Mesangial cell (primary cell): ENCODE measurements around the gene NOSIP. TPM values are rescaled to one million over a fixed set of nuclear protein-coding genes. Genes with fewer than 3 reads are reported as not detected.

Experiments used
- total RNA-seq: library from RNA; depleted of rRNA; stranded (reverse); fragments of >200 nt; gene quantifications from 2 replicates; pipeline ENCODE4 v1.2.3, GENCODE V29; 2015

The NOSIP gene
- 135 and 207 TPM in 2 replicates for total RNA-seq

DNA sequence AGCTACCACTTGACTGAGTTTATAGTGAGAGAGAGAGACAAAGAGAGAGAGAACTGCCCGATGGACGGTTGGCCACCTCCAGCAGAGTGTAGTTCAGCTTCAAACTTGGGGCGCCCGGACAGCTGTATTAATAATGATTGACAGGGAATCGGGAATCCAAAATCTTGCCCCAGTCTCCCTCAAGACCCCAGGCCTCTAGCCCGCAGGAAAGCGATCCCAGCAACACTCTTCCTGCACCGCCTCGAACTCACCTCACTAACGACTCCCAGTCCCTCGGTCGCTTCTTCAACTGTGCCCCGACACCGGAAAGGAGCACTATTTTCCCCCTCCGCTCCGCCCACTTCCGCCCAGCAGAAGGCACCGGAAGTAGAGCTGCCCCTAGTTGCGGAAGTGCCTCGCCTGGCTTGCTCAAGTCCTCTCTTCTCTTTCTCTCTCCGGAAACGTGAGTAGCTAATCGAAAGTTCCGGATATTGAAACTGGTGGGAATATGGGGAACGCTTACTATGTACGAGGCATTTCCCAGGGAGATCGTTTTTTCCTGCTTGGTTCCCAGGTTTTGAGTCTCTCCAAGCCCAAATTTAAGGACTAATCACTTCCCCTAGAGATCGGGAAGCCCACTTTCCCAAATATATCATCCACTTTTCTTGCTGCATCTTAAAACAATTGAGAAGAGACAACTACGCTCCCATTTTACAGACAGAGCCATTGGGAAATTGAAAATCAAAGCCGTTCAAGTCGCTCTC lies at the start of gene NOSIP:
Gene NOSIP (minus strand): TSS at position 293 of the 743 bp plus-strand sequence. CDS start 19,865 bp downstream, outside the sequence.

GRCh38 chr19:49590971-49591730 lies 10.8 kb upstream of the NOSIP start, which contains the start of gene PRR12:
Gene PRR12, plus strand, starts transcription at chr19:49591182. Its CDS starts 473 bp downstream, at chr19:49591655.

GRCh38 chr19:49581007-49581508 lies 702 bp upstream of the NOSIP start, which contains the start of gene PRRG2:
Gene PRRG2, plus strand, starts transcription at chr19:49581316. Its CDS starts 1,904 bp downstream, at chr19:49583220.

Other genes starting within 250 kb of the NOSIP start
- not detected in 2 replicates for gene CD37, start 245.2 kb downstream of the NOSIP start, total RNA-seq
- gene TEAD2, start 218.1 kb downstream of the NOSIP start, total RNA-seq = 56.5 and 59.7 TPM in 2 replicates
- gene DKKL1, start 216.7 kb downstream of the NOSIP start, total RNA-seq = 0.81 and 2.3 TPM in 2 replicates
- gene KASH5, start 192.3 kb downstream of the NOSIP start, total RNA-seq = not detected in 2 replicates
- not detected in 2 replicates for gene PTH2, start 157.1 kb downstream of the NOSIP start, total RNA-seq
- not detected in 2 replicates for gene GFY, start 155.2 kb downstream of the NOSIP start, total RNA-seq
- under 0.01 TPM in 2 replicates for gene SLC17A7, start 139.0 kb downstream of the NOSIP start, total RNA-seq
- 97.8 and 107 TPM in 2 replicates for gene PIH1D1, start 128.7 kb downstream of the NOSIP start, total RNA-seq
- 37.5 and 43.7 TPM in 2 replicates for gene ALDH16A1, start 127.3 kb downstream of the NOSIP start, total RNA-seq
- gene FLT3LG, start 106.3 kb downstream of the NOSIP start, total RNA-seq = 0.81 and 5.7 TPM in 2 replicates
- gene RPL13A, start 92.9 kb downstream of the NOSIP start, total RNA-seq = 3,557 and 5,004 TPM in 2 replicates
- gene RPS11, start 84.1 kb downstream of the NOSIP start, total RNA-seq = 3,157 and 4,504 TPM in 2 replicates
- 36.2 and 124 TPM in 2 replicates for gene FCGRT, start 67.9 kb downstream of the NOSIP start, total RNA-seq
- 88.3 and 94.6 TPM in 2 replicates for gene RCN3, start 52.6 kb downstream of the NOSIP start, total RNA-seq
- 0.16 and 1.1 TPM in 2 replicates for gene PRRG2, start 760 bp upstream of the NOSIP start, total RNA-seq
- gene PRR12, start 10.6 kb upstream of the NOSIP start, total RNA-seq = 12.1 and 15.8 TPM in 2 replicates
- gene RRAS, start 59.6 kb upstream of the NOSIP start, total RNA-seq = 71.7 and 112 TPM in 2 replicates
- gene SCAF1, start 61.7 kb upstream of the NOSIP start, total RNA-seq = 39.8 and 41.7 TPM in 2 replicates
- gene IRF3, start 85.3 kb upstream of the NOSIP start, total RNA-seq = 86.6 and 127 TPM in 2 replicates
- 20.0 and 67.8 TPM in 2 replicates for gene BCL2L12, start 85.4 kb upstream of the NOSIP start, total RNA-seq
- gene PRMT1, start 96.7 kb upstream of the NOSIP start, total RNA-seq = 222 and 459 TPM in 2 replicates
- gene ADM5, start 109.0 kb upstream of the NOSIP start, total RNA-seq = 0.38 and 0.49 TPM in 2 replicates
- gene CPT1C, start 110.6 kb upstream of the NOSIP start, total RNA-seq = 4.4 and 30.8 TPM in 2 replicates
- not detected in 2 replicates for gene TSKS, start 182.8 kb upstream of the NOSIP start, total RNA-seq
- 149 and 166 TPM in 2 replicates for gene AP2A1, start 186.4 kb upstream of the NOSIP start, total RNA-seq
- gene FUZ, start 232.7 kb upstream of the NOSIP start, total RNA-seq = 22.3 and 33.6 TPM in 2 replicates
- gene MED25, start 237.7 kb upstream of the NOSIP start, total RNA-seq = 36.0 and 48.4 TPM in 2 replicates